B cell (primary cell): ENCODE data around the gene HYDIN. TPM values are rescaled to one million over a fixed set of nuclear protein-coding genes. Genes with fewer than 3 reads are reported as not detected.

Experiments used
- ATAC-seq: fragments of 200-7000 bp; cut with Tn5 transposase; one replicate; pipeline ENCODE4 v1.10.0; 2021; ENCODE audit warnings: low read depth, mild to moderate bottlenecking, moderate number of reproducible peaks, moderate library complexity
- CTCF ChIA-PET: fragments of 350-600 bp; sonication (Branson Sonifier 250); formaldehyde crosslinking; loops from one replicate; lab custom pipeline; 2021; ENCODE audit warnings: antibody characterized with exemption, inconsistent platforms; lab: Charles Lee
- POLR2A ChIA-PET: fragments of 350-600 bp; sonication (Branson Sonifier 250); formaldehyde crosslinking; loops from one replicate; lab custom pipeline; 2021; ENCODE audit warnings: antibody characterized with exemption; lab: Charles Lee
- DNase-seq: peaks from one replicate; pipeline ENCODE4 v3.0.0; 2013
- H2AFZ ChIP-seq: 2 replicates; pipeline ENCODE4 v1.6.1; 2012; ENCODE audit warnings: mild to moderate bottlenecking, low read depth, low read length; ENCODE audit not compliant: insufficient read depth, poor library complexity, severe bottlenecking
- H3K27ac ChIP-seq, 2 donors: 1 replicate in 1 of 2; 2 replicates in 1 of 2; pipeline ENCODE4 v1.5.1; 2012 to 2013; ENCODE audit warnings: low read length in 2 of 2, mild to moderate bottlenecking in 2 of 2, moderate library complexity in 1 of 2
- H3K27me3 ChIP-seq, 4 experiments: fragments of 200-600 bp in 1 of 4; sonication (generic) in 1 of 4; replicated peaks in 1 of 4; 1 replicate in 2 of 4; 2 replicates in 2 of 4; pipeline versions ENCODE4 v1.6.1 to v1.7.0; 2013 to 2016; ENCODE audit warnings: low read length in 3 of 4, mild to moderate bottlenecking in 2 of 4, mixed read lengths in 1 of 4, moderate library complexity in 1 of 4; ENCODE audit not compliant: insufficient read depth in 4 of 4, control insufficient read depth in 3 of 4; ENCODE audit errors: control extremely low read depth in 1 of 4
- H3K36me3 ChIP-seq, 2 experiments: replicated peaks in 1 of 2; 1 replicate in 1 of 2; 2 replicates in 1 of 2; pipeline versions ENCODE4 v1.6.1 to v1.7.1; 2013; ENCODE audit warnings: low read length in 1 of 2; ENCODE audit not compliant: insufficient read depth in 2 of 2, control insufficient read depth in 1 of 2; ENCODE audit errors: control extremely low read depth in 1 of 2, extremely low read depth in 1 of 2
- H3K4me1 ChIP-seq, 2 donors: fragments of 200-600 bp in 1 of 2; sonication (generic) in 1 of 2; 1 replicate in 1 of 2; 2 replicates in 1 of 2; pipeline versions ENCODE4 v1.5.1 to v1.6.1; 2013 to 2017; ENCODE audit warnings: low read length in 2 of 2; ENCODE audit not compliant: control insufficient read depth in 2 of 2, insufficient read depth in 2 of 2
- H3K4me2 ChIP-seq: replicated peaks from 2 replicates; pipeline ENCODE3; 2012; ENCODE audit warnings: mild to moderate bottlenecking, low read depth, low read length; ENCODE audit not compliant: poor library complexity, severe bottlenecking
- H3K4me3 ChIP-seq, 5 experiments: fragments of 200-600 bp in 1 of 5; sonication (generic) in 1 of 5; 1 replicate in 3 of 5; 2 replicates in 2 of 5; pipeline versions ENCODE4 v1.5.1 to v1.7.0; 2011 to 2016; ENCODE audit warnings: low read length in 4 of 5, mild to moderate bottlenecking in 4 of 5, low read depth in 2 of 5, control low read depth in 1 of 5, moderate library complexity in 1 of 5; ENCODE audit not compliant: insufficient read depth in 1 of 5; ENCODE audit errors: control extremely low read depth in 1 of 5, extremely low read depth in 1 of 5
- H3K79me2 ChIP-seq: fragments of 200-600 bp; sonication (generic); one replicate; pipeline ENCODE4 v1.6.0; 2016; ENCODE audit warnings: low read length; ENCODE audit not compliant: control insufficient read depth, insufficient read depth
- H3K9ac ChIP-seq: fragments of 200-600 bp; sonication (generic); 2 replicates; pipeline ENCODE4 v1.6.1; 2017; ENCODE audit warnings: mild to moderate bottlenecking, low read length, moderate library complexity
- H3K9me3 ChIP-seq, 3 donors: one replicate each; pipeline versions ENCODE4 v1.6.1 to v1.7.1; 2013; ENCODE audit warnings: low read length in 2 of 3; ENCODE audit not compliant: control insufficient read depth in 2 of 3, insufficient read depth in 1 of 3; ENCODE audit errors: control extremely low read depth in 1 of 3
- H4K20me1 ChIP-seq: 2 replicates; pipeline ENCODE4 v1.6.0; 2012; ENCODE audit warnings: mild to moderate bottlenecking, low read length; ENCODE audit not compliant: insufficient read depth, control insufficient read depth, poor library complexity, severe bottlenecking
- H3K27ac Mint-ChIP-seq: one replicate; pipeline ENCODE4 v1.8.0; 2021; ENCODE audit warnings: mixed read lengths
- H3K27me3 Mint-ChIP-seq: one replicate; pipeline ENCODE4 v1.8.0; 2021; ENCODE audit warnings: mixed read lengths
- H3K4me1 Mint-ChIP-seq: one replicate; pipeline ENCODE4 v1.8.0; 2021; ENCODE audit warnings: mixed read lengths
- H3K4me3 Mint-ChIP-seq: one replicate; pipeline ENCODE4 v1.8.0; 2021; ENCODE audit warnings: mixed read lengths
- H3K9me3 Mint-ChIP-seq: one replicate; pipeline ENCODE4 v1.8.0; 2022; ENCODE audit warnings: mixed read lengths; ENCODE audit not compliant: insufficient read depth
- CTCF ChIP-seq: fragments of 200-600 bp; IDR thresholded peaks from one replicate; pipeline ENCODE4 v1.8.0; 2022; ENCODE audit warnings: antibody characterized with exemption, mild to moderate bottlenecking
- EZH2 ChIP-seq: IDR thresholded peaks from 2 replicates; pipeline ENCODE4 v1.6.1; 2012; ENCODE audit warnings: borderline replicate concordance, low read depth, mild to moderate bottlenecking, moderate library complexity, low read length; ENCODE audit not compliant: insufficient read depth, poor library complexity, severe bottlenecking
- WGBS: methylation state at CpG from one replicate; pipeline ENCODE4 v1.1.5; 2013; ENCODE audit warnings: missing lambda C conversion rate; ENCODE audit not compliant: insufficient coverage; 5-methylcytosine and 5-hydroxymethylcytosine counted together
- intact Hi-C: fragments of 100-400 bp; cut with micrococcal nuclease; formaldehyde crosslinking; loops from one replicate; pipeline ENCODE4 v1.10.0; 2022
- polyA minus RNA-seq: library from RNA; depleted of rRNA, polyadenylated mRNA; stranded (reverse); fragments of >200 nt; gene quantifications from 2 replicates; pipeline ENCODE4 v1.2.3, GENCODE V29; 2012
- polyA plus RNA-seq: library from polyadenylated mRNA; depleted of rRNA; stranded (reverse); fragments of >200 nt; gene quantifications from 2 replicates; pipeline ENCODE4 v1.2.3, GENCODE V29; 2012
- total RNA-seq, 2 donors: library from RNA; stranded (reverse); fragments of 120-200 nt in 1 of 2; gene quantifications; 1 replicate in 1 of 2; 2 replicates in 1 of 2; pipeline versions ENCODE4 v1.2.3 to v1.2.4, GENCODE V29; 2013 to 2022

HYDIN gene
- total RNA-seq (0.10 TPM in 1 of 2 replicates, not detected in the other), polyA plus RNA-seq (0.04 TPM in 1 of 2 replicates, not detected in the other), polyA minus RNA-seq (0.43 TPM in 1 of 2 replicates, not detected in the other)
- 0.02 TPM for total RNA-seq (2013)

GRCh38 chr16:71230122-71230845 lies at the start of gene HYDIN:
TSS of gene HYDIN (minus strand) at chr16:71230722. CDS start at chr16:71186895, 43,827 bp downstream.
- no peak within 1 kb of the TSS for H3K4me3 Mint-ChIP-seq
- ATAC-seq (no peak), DNase-seq (no peak)
- Histone ChIP-seq H3K4me1 (no peaks in the 10 kb centered on the region), H2AFZ (no peak within 1 kb of the TSS), H3K36me3 (no peaks in the 10 kb centered on the region), H3K9me3 (peaks cover 5 to 19% (median 10%) of the 10 kb centered on the region in 3 donors), H3K9ac (no peak within 1 kb of the TSS), H3K4me3 (no peak within 1 kb of the TSS), H3K79me2 (no peaks in the 10 kb centered on the region), H4K20me1 (no peaks in the 10 kb centered on the region), H3K4me2 (no peak within 1 kb of the TSS), H3K27ac (no peak within 1 kb of the TSS), H3K27me3 (peaks cover 0 to 36% (median 4%) of the 10 kb centered on the region in 4 experiments)
- peaks cover 9% of the 10 kb centered on the region for H3K9me3 Mint-ChIP-seq
- ChIA-PET CTCF (no interaction called here), POLR2A (no interaction called here)
- TF ChIP-seq CTCF, result no peak
- TF ChIP-seq EZH2, result no peak
- WGBS, result 25% methylated on average over 32 of the region's 38 CpGs
- H3K27me3 Mint-ChIP-seq, result peaks cover 36% of the 10 kb centered on the region
- no peak within 1 kb of the TSS for H3K27ac Mint-ChIP-seq
- intact Hi-C loops, result no loop called here
- no peaks in the 10 kb centered on the region for H3K4me1 Mint-ChIP-seq

GRCh38 chr16:71276589-71277334 lies 46.2 kb upstream of the HYDIN start:
- CTCF ChIA-PET, result no interaction called here
- Histone ChIP-seq H3K4me1 (no peaks in the 10 kb centered on the region), H3K4me2 (no peak overlapping the region), H3K79me2 (no peaks in the 10 kb centered on the region), H2AFZ (no peak overlapping the region), H3K9me3 (peaks cover 0 to 5% (median 0%) of the 10 kb centered on the region in 3 donors), H3K9ac (no peak overlapping the region), H3K27me3 (no peaks in the 10 kb centered on the region), H3K4me3 (no peak overlapping the region), H3K27ac (no peak overlapping the region), H4K20me1 (no peaks in the 10 kb centered on the region), H3K36me3 (no peaks in the 10 kb centered on the region)
- DNase-seq (no peak), ATAC-seq (no peak)
- intact Hi-C loops, result no loop called here
- TF ChIP-seq EZH2 (no peak), CTCF (no peak)
- Mint-ChIP-seq H3K9me3 (peaks cover 9% of the 10 kb centered on the region), H3K4me1 (no peaks in the 10 kb centered on the region), H3K27me3 (no peaks in the 10 kb centered on the region), H3K4me3 (no peak overlapping the region), H3K27ac (no peak overlapping the region)
- 92% methylated on average over 2 of the region's 4 CpGs for WGBS
- POLR2A ChIA-PET, result no interaction called here
